Vagina (tissue), 2 donors: ENCODE measurements around the gene KCNJ10.

Experiments
- CTCF ChIP-seq, 3 experiments: fragments of 450-650 bp in 2 of 3; fragments of 200-600 bp in 1 of 3; sonication (generic) in 1 of 3; IDR thresholded peaks; one replicate each; pipeline ENCODE4 v1.5.1; 2017 to 2019; ENCODE audit warnings: antibody characterized with exemption in 3 of 3, mild to moderate bottlenecking in 2 of 3, moderate library complexity in 2 of 3
- POLR2A ChIP-seq, 2 donors: fragments of 450-650 bp; IDR thresholded peaks; one replicate each; pipeline ENCODE4 v1.6.1; 2017; ENCODE audit warnings: antibody characterized with exemption in 2 of 2, mild to moderate bottlenecking in 2 of 2, moderate library complexity in 2 of 2

- TF ChIP-seq CTCF (IDR thresholded peaks at IDR 0.05) (no peak), POLR2A (IDR thresholded peaks at IDR 0.05) (no peak)
These were observed 13.3 kb downstream of the KCNJ10 start for GRCh38 chr1:160056648-160057169.
